HepG2 (cell line): ENCODE data around the gene CLIP2. TPM values are rescaled to one million over a fixed set of nuclear protein-coding genes. Genes with fewer than 3 reads are reported as not detected.

Experiments
- ATAC-seq: fragments of 200-7000 bp; cut with Tn5 transposase; 3 replicates; pipeline ENCODE4 v1.9.1; 2020; ENCODE audit warnings: mild to moderate bottlenecking, moderate library complexity
- BruUV-seq: library from RNA; stranded (reverse); fragments of 400-500 nt; replicated peaks from 2 replicates; lab custom pipeline; 2021; lab: Mats Ljungman, UMichigan
- CTCF ChIA-PET: fragments of 300-600 bp; formaldehyde crosslinking; extraction: SDS; loops from one replicate; lab custom pipeline; 2021; ENCODE audit warnings: low total read pairs, inconsistent platforms, low intra/inter-chr PET ratio; lab: Yijun Ruan, JAX
- POLR2A ChIA-PET: fragments of 350-600 bp; sonication (Branson Sonifier 250); formaldehyde crosslinking; loops from one replicate; lab custom pipeline; 2020; ENCODE audit warnings: antibody characterized with exemption, inconsistent platforms; lab: Yijun Ruan, JAX
- DNase-seq: peaks from one replicate; pipeline ENCODE4 v3.0.0-alpha.2; 2015; ENCODE audit warnings: low spot score
- FAIRE-seq: peaks from 3 replicates; lab custom pipeline; 2011; peaks lifted over from hg19 to GRCh38; lab: Jason Lieb, UNC
- H2AFZ ChIP-seq: one replicate; pipeline ENCODE4 v1.6.1; 2011; ENCODE audit warnings: low read length, inconsistent platforms
- H3K27ac ChIP-seq: fragments of 300-600 bp; 3 replicates; pipeline ENCODE4 v1.8.0; 2011; ENCODE audit warnings: mixed run types, mild to moderate bottlenecking, mixed read lengths, low read length, inconsistent platforms; ENCODE audit not compliant: insufficient read depth; ENCODE audit errors: extremely low read length
- H3K27me3 ChIP-seq, 2 experiments: fragments of 200-600 bp in 1 of 2; 2 replicates in 1 of 2; 3 replicates in 1 of 2; pipeline versions ENCODE4 v1.6.0 to v1.8.0; 2011; ENCODE audit warnings: low read length in 2 of 2, mild to moderate bottlenecking in 2 of 2, moderate library complexity in 2 of 2, inconsistent platforms in 1 of 2; ENCODE audit not compliant: insufficient read depth in 2 of 2, control insufficient read depth in 1 of 2
- H3K36me3 ChIP-seq, 2 experiments: fragments of 200-600 bp in 1 of 2; replicated peaks in 1 of 2; 2 replicates in 1 of 2; 3 replicates in 1 of 2; pipeline versions ENCODE4 v1.5.1 to v1.8.0; 2011; ENCODE audit warnings: low read length in 2 of 2, inconsistent platforms in 1 of 2; ENCODE audit not compliant: insufficient read depth in 2 of 2, control insufficient read depth in 1 of 2
- H3K4me1 ChIP-seq: 2 replicates; pipeline ENCODE4 v1.5.1; 2012; ENCODE audit warnings: low read length, inconsistent platforms; ENCODE audit not compliant: insufficient read depth
- H3K4me2 ChIP-seq: 2 replicates; pipeline ENCODE4 v1.6.0; 2011; ENCODE audit warnings: low read depth, low read length, inconsistent platforms
- H3K4me3 ChIP-seq, 3 experiments: fragments of 200-600 bp in 1 of 3; sonication (generic), shearing (Covaris generic) in 1 of 3; replicated peaks in 1 of 3; 2 replicates each; pipeline ENCODE4 v1.5.1; 2011 to 2016; ENCODE audit warnings: low read length in 3 of 3, inconsistent platforms in 2 of 3, low read depth in 2 of 3, mild to moderate bottlenecking in 2 of 3, control low read depth in 1 of 3, mixed read lengths in 1 of 3; ENCODE audit not compliant: insufficient read depth in 1 of 3
- H3K79me2 ChIP-seq: one replicate; pipeline ENCODE4 v1.6.1; 2011; ENCODE audit warnings: low read length, inconsistent platforms; ENCODE audit not compliant: insufficient read depth
- H3K9ac ChIP-seq: 2 replicates; pipeline ENCODE4 v1.6.0; 2011; ENCODE audit warnings: mild to moderate bottlenecking, low read depth, low read length, inconsistent platforms; ENCODE audit not compliant: insufficient read depth
- H3K9me3 ChIP-seq: 2 replicates; pipeline ENCODE4 v1.5.1; 2012; ENCODE audit warnings: mild to moderate bottlenecking, low read length
- H4K20me1 ChIP-seq: 2 replicates; pipeline ENCODE4 v1.6.0; 2011; ENCODE audit warnings: inconsistent platforms, mild to moderate bottlenecking, low read length, moderate library complexity; ENCODE audit not compliant: insufficient read depth
- HNF4A ChIP-seq: sonication (generic); formaldehyde crosslinking; IDR thresholded peaks from 2 replicates; pipeline ENCODE4 v1.4.0; 2020; ENCODE audit warnings: missing genetic modification reagents
- ZMYM3 ChIP-seq: sonication (generic); formaldehyde crosslinking; IDR thresholded peaks from 2 replicates; pipeline ENCODE4 v1.5.1; 2020; ENCODE audit warnings: mild to moderate bottlenecking, missing genetic modification reagents
- ZNF121 ChIP-seq: sonication (generic); formaldehyde crosslinking; IDR thresholded peaks from 2 replicates; pipeline ENCODE4 v1.5.0; 2020; ENCODE audit warnings: mild to moderate bottlenecking, missing genetic modification reagents
- ZNF816 ChIP-seq: sonication (generic); formaldehyde crosslinking; IDR thresholded peaks from 2 replicates; pipeline ENCODE4 v1.8.0; 2022; ENCODE audit warnings: missing genetic modification reagents, mild to moderate bottlenecking, borderline replicate concordance
- WGBS: methylation state at CpG from one replicate; pipeline ENCODE4 v1.1.6; 2017; ENCODE audit warnings: low lambda C conversion rate; 5-methylcytosine and 5-hydroxymethylcytosine counted together
- in situ Hi-C: cut with HindIII; loops from 2 replicates; pipeline ENCODE4 v1.10.0; 2017; ENCODE audit warnings: low pct_unique_long_range_greater_than_20kb; ENCODE audit not compliant: extremely low pct_ligation_motif_present
- intact Hi-C: fragments of 100-400 bp; cut with micrococcal nuclease; formaldehyde crosslinking; loops from one replicate; pipeline ENCODE4 v1.10.0; 2022; ENCODE audit not compliant: unreplicated experiment
- polyA plus RNA-seq, 8 experiments: library from polyadenylated mRNA; depleted of rRNA in 3 of 8; stranded (reverse) in 7 of 8; unstranded in 1 of 8; fragments of >200 nt; fragmentation: Illumina TruSeq in 4 of 8; extraction: Trizol in 4 of 8; gene quantifications; 2 replicates each; pipeline versions ENCODE4 v1.2.1 to v1.2.3, GENCODE V29; 2011 to 2016; ENCODE audit warnings: low read depth in 4 of 8, missing spikeins in 1 of 8, mixed read lengths in 1 of 8; ENCODE audit not compliant: insufficient read depth in 1 of 8
- total RNA-seq, 5 experiments: library from RNA; depleted of rRNA; stranded (reverse); fragments of >200 nt; fragmentation: Illumina TruSeq; extraction: Trizol; gene quantifications; 2 replicates each; pipeline ENCODE4 v1.2.3, GENCODE V29; 2016; ENCODE audit warnings: low read depth in 1 of 5
- TF ChIP-seq, protein P1 (sequence below): sonication (generic); formaldehyde crosslinking; IDR thresholded peaks from 2 replicates; pipeline ENCODE4 v1.4.0; 2020; ENCODE audit warnings: missing genetic modification reagents
- TF ChIP-seq, protein P2 (sequence below): sonication (generic); formaldehyde crosslinking; IDR thresholded peaks from 2 replicates; pipeline ENCODE4 v1.5.0; 2020; ENCODE audit warnings: mild to moderate bottlenecking, missing genetic modification reagents
- TF ChIP-seq, protein P3 (sequence below): sonication (generic); formaldehyde crosslinking; IDR thresholded peaks from 2 replicates; pipeline ENCODE4 v1.4.0; 2020; ENCODE audit warnings: low read depth, missing genetic modification reagents

CLIP2 gene
- total and polyA plus RNA-seq, 2 of the 13 experiments (the other 11 are each of a cell fraction or from before 2014, with no cell fraction given) = 6.5 to 17.4 TPM

DNA sequence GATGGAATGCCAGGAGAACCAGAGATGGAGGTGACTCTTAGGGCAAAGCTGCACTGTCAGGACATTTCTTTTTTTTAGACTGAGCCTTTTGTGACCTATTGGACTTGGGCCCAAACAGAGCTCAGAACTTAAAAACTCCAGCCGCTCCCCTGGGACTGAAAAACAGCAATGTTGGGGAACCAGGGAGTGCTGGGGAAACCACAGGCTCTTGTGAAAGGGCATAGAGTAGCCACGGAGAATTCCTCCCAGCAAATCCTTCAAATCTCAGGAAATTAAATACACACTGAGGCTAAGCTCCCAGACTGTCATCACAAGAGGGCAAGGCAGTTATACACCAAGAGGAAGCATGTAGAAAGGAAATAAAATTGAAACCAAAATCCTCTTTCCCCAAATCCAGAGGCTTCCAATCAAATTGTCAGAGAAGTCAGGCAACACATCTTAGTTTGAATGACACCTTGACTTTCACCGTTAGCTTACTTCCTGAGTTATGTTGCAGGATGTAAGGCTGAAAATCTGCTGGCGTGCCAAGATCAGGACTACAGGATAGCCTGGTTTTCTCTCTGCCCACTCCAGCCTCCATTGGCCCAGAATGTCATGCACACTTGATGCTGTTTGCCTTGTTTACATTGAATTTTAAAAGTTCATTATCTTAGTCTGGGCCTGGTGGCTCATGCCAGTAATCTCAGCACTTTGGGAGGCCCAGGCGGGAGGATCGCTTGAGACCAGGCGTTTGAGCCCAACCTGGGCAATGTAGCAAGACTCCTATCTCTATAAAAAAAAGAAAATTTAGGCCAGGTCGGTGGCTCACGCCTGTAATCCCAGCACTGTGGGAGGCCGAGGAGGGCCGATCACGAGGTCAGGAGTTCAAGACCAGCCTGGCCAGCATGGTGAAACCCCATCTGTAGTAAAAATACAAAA is 32.5 kb upstream of the CLIP2 start:
- no peak for FAIRE-seq
- no peaks in the 10 kb centered on the region for H4K20me1 ChIP-seq
- H3K4me1 ChIP-seq = peaks cover 59% of the 10 kb centered on the region
- no peaks in the 10 kb centered on the region for H3K9me3 ChIP-seq
- no peak for ATAC-seq
- no peaks in the 10 kb centered on the region for H3K36me3 ChIP-seq
- peak overlapping the region; percentile 73 for H2AFZ ChIP-seq
- DNase-seq = no peak
- CTCF ChIA-PET = no interaction called here
- BruUV-seq = TSS peak; percentile 60
- H3K27ac ChIP-seq = peak overlapping the region; percentile 50
- peak overlapping the region in 1 of 3 experiments; percentile 29; a peak in 1 of 6 replicates for H3K4me3 ChIP-seq
- in situ Hi-C loops = no loop called here
- 61% methylated on average over 12 of the region's 12 CpGs for WGBS
- H3K27me3 ChIP-seq = no peaks in the 10 kb centered on the region; a peak in 1 of 5 replicates
- peaks cover 12% of the 10 kb centered on the region for H3K79me2 ChIP-seq
- POLR2A ChIA-PET = interaction anchor here (0.7 to 1.4 kb wide), 2 partner anchors 36 to 37 kb away, joined by 3 to 4 read pairs; no protein-coding TSS in a partner anchor
- no peak overlapping the region; the same call in 1 of the 2 replicates for H3K9ac ChIP-seq
- TF ChIP-seq ZNF816 (CRISPR knock-in tag) = no peak
- TF ChIP-seq, protein P1, sequence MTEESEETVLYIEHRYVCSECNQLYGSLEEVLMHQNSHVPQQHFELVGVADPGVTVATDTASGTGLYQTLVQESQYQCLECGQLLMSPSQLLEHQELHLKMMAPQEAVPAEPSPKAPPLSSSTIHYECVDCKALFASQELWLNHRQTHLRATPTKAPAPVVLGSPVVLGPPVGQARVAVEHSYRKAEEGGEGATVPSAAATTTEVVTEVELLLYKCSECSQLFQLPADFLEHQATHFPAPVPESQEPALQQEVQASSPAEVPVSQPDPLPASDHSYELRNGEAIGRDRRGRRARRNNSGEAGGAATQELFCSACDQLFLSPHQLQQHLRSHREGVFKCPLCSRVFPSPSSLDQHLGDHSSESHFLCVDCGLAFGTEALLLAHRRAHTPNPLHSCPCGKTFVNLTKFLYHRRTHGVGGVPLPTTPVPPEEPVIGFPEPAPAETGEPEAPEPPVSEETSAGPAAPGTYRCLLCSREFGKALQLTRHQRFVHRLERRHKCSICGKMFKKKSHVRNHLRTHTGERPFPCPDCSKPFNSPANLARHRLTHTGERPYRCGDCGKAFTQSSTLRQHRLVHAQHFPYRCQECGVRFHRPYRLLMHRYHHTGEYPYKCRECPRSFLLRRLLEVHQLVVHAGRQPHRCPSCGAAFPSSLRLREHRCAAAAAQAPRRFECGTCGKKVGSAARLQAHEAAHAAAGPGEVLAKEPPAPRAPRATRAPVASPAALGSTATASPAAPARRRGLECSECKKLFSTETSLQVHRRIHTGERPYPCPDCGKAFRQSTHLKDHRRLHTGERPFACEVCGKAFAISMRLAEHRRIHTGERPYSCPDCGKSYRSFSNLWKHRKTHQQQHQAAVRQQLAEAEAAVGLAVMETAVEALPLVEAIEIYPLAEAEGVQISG (CRISPR knock-in tag) = no peak
- peak; percentile 79 for TF ChIP-seq ZNF121 (CRISPR knock-in tag)
- TF ChIP-seq, protein P2, sequence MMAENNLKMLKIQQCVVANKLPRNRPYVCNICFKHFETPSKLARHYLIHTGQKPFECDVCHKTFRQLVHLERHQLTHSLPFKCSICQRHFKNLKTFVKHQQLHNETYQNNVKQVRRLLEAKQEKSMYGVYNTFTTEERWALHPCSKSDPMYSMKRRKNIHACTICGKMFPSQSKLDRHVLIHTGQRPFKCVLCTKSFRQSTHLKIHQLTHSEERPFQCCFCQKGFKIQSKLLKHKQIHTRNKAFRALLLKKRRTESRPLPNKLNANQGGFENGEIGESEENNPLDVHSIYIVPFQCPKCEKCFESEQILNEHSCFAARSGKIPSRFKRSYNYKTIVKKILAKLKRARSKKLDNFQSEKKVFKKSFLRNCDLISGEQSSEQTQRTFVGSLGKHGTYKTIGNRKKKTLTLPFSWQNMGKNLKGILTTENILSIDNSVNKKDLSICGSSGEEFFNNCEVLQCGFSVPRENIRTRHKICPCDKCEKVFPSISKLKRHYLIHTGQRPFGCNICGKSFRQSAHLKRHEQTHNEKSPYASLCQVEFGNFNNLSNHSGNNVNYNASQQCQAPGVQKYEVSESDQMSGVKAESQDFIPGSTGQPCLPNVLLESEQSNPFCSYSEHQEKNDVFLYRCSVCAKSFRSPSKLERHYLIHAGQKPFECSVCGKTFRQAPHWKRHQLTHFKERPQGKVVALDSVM (CRISPR knock-in tag) = peak; percentile 77
- TF ChIP-seq, protein P3, sequence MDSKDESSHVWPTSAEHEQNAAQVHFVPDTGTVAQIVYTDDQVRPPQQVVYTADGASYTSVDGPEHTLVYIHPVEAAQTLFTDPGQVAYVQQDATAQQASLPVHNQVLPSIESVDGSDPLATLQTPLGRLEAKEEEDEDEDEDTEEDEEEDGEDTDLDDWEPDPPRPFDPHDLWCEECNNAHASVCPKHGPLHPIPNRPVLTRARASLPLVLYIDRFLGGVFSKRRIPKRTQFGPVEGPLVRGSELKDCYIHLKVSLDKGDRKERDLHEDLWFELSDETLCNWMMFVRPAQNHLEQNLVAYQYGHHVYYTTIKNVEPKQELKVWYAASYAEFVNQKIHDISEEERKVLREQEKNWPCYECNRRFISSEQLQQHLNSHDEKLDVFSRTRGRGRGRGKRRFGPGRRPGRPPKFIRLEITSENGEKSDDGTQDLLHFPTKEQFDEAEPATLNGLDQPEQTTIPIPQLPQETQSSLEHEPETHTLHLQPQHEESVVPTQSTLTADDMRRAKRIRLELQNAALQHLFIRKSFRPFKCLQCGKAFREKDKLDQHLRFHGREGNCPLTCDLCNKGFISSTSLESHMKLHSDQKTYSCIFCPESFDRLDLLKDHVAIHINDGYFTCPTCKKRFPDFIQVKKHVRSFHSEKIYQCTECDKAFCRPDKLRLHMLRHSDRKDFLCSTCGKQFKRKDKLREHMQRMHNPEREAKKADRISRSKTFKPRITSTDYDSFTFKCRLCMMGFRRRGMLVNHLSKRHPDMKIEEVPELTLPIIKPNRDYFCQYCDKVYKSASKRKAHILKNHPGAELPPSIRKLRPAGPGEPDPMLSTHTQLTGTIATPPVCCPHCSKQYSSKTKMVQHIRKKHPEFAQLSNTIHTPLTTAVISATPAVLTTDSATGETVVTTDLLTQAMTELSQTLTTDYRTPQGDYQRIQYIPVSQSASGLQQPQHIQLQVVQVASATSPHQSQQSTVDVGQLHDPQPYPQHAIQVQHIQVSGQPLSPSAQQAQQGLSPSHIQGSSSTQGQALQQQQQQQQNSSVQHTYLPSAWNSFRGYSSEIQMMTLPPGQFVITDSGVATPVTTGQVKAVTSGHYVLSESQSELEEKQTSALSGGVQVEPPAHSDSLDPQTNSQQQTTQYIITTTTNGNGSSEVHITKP (CRISPR knock-in tag) = no peak
- 0 out of 2 replicates have a peak, but pooled peaks have one; percentile 4 for TF ChIP-seq HNF4A (CRISPR knock-in tag)
- TF ChIP-seq ZMYM3 = 0 out of 2 replicates have a peak, but pooled peaks have one; percentile 23
- H3K4me2 ChIP-seq = peak overlapping the region; percentile 50
- intact Hi-C loops = loop anchor here (5.0 kb wide), 1 partner anchor 36 kb away; no protein-coding TSS in a partner anchor
